Breast epithelium (tissue), 3 donors: ENCODE measurements around the gene ROBO2.

Experiments
- POLR2AphosphoS5 ChIP-seq, 3 donors: sonication (generic); formaldehyde crosslinking; IDR thresholded peaks; one replicate each; pipeline ENCODE4 v1.6.1; 2017; ENCODE audit warnings: antibody characterized with exemption in 3 of 3
- TF ChIP-seq, protein P1 (sequence below), 3 donors: fragments of 450-650 bp; IDR thresholded peaks; one replicate each; pipeline ENCODE4 v1.5.1; 2016 to 2017; ENCODE audit warnings: antibody characterized with exemption in 3 of 3, mild to moderate bottlenecking in 3 of 3, moderate library complexity in 3 of 3

DNA sequence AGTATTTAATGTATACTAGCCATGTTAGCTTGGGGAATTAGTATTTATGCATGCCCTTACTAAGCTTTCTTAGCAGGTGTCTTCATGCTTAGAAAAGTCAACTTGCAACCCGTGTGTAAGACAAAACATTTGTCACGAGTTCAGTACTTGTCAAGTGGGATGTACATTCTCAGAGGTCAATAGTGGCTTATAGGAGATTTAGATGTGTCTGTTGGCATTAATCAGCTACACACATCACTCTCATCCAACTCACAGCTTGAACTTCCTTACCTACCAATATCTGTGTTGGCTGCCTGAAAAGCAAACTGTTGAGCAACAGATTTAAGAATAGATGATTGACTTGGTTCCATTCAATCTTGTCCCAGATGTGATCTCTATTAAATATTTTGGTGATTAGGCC, 109.5 kb downstream of the ROBO2 start:
- no peak for TF ChIP-seq POLR2AphosphoS5 (IDR thresholded peaks at IDR 0.05)
- TF ChIP-seq, protein P1, sequence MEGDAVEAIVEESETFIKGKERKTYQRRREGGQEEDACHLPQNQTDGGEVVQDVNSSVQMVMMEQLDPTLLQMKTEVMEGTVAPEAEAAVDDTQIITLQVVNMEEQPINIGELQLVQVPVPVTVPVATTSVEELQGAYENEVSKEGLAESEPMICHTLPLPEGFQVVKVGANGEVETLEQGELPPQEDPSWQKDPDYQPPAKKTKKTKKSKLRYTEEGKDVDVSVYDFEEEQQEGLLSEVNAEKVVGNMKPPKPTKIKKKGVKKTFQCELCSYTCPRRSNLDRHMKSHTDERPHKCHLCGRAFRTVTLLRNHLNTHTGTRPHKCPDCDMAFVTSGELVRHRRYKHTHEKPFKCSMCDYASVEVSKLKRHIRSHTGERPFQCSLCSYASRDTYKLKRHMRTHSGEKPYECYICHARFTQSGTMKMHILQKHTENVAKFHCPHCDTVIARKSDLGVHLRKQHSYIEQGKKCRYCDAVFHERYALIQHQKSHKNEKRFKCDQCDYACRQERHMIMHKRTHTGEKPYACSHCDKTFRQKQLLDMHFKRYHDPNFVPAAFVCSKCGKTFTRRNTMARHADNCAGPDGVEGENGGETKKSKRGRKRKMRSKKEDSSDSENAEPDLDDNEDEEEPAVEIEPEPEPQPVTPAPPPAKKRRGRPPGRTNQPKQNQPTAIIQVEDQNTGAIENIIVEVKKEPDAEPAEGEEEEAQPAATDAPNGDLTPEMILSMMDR (IDR thresholded peaks at IDR 0.05), result no peak
